ENCODE results near the gene MAPK8IP1. TPM values are rescaled to one million over a fixed set of nuclear protein-coding genes. Genes with fewer than 3 reads are reported as not detected.

MAPK8IP1 gene
- total RNA-seq, 1 experiment from 2014 or later = 0.35 TPM

DNA sequence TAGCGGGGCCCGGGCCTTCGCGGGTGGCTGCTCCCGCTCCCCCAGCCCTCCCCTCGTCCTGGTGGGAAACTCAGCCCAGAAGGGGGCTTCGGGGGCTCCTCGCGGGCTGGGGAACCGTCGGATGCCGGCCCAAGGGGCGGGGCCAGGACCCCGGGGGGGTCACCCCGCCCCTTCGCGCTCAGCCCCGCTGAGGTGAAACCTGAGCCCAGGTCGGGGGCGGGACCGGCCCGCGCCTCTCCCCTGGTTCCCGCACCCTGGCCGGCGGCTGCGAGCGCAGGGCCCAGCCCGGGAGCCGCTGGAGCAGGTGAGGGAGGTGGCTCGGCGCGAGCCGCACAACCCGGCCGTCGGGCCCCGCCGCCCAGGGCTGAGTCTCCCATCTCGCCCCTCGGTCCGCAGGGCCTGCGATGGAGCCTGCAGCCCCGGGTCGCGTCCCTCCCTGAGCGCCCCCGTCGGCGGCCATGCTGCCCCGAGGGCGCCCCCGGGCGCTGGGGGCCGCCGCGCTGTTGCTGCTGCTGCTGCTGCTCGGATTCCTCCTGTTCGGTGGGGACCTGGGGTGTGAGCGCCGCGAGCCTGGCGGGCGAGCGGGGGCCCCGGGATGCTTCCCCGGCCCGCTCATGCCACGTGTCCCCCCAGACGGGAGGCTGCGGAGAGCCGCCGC, 37.1 kb downstream of the MAPK8IP1 start, which contains the start of gene LARGE2:
TSS of gene LARGE2 (plus strand) at position 232 of the 658 bp plus-strand sequence. CDS start at position 459, 227 bp downstream.
- no peak for DNase-seq (ENCODE audit: extremely low read depth, low read depth)

DNA sequence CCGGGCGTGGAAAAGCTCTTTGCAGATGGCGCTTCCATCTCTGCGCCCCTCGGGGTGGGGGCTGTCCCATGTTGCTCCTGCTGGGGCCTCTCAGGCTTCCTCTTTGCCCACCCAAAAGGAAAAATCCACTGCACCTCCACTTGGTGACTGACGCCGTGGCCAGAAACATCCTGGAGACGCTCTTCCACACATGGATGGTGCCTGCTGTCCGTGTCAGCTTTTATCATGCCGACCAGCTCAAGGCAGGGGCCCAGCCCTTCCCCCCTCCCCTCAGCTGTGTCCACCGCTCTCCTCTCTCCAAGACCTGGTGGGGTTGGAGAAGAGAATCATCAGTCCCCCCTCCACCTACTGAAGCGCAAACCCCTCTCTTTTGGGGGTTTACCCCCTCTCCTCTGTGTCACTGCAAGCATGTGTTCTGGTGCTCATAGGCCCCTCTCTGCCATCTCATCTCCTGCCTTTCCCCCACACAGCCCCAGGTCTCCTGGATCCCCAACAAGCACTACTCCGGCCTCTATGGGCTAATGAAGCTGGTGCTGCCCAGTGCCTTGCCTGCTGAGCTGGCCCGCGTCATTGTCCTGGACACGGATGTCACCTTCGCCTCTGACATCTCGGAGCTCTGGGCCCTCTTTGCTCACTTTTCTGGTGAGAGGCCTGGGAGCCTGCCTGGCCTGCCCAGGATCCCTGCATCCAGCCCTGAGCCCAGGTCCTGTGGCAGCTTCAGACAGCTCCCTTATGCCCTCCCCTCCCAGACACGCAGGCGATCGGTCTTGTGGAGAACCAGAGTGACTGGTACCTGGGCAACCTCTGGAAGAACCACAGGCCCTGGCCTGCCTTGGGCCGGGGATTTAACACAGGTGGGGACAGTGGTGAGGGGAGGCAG, 38.8 kb downstream of the MAPK8IP1 start:
- no peak for DNase-seq (ENCODE audit: extremely low read depth, low read depth)

DNA sequence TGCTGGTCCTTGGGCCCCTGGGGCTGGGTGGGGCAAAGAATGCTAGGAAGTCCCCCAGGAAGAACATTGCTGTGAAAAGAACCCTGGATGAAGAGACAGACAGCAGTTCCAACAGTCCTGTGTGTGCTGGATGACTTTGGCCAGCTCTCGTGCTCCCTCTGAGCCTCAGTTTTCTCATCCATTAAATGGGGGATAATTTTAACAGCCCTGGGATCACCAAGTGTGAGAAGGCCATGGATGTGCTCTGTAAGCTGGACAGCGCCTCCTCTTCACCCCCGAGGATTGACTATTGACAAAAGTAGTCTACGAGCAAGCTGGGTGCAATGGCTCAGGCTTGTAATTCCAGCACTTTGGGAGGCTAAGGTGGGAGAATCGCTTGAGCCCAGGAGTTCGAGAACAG, 39.5 kb downstream of the MAPK8IP1 start:
- DNase-seq (ENCODE audit: extremely low read depth, low read depth) = no peak

DNA sequence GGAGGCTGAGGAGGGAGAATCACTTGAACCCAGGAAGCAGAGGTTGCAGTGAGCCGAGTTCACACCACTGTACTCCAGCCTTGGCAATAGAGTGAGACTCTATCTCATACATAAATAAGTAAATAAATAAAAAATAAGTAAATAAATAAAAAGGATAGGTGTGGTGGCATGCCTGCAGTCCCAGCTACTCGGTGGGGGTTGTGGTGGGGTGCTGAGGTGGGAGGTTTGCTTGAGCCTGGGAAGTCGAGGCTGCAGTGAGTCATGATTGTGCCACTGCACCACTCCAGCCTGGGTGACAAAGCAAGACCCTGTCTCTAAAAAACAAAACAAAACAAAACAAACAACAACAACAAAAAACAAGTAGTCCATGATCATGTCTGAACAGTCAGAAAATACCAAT, 40.1 kb downstream of the MAPK8IP1 start:
- no peak for DNase-seq (ENCODE audit: extremely low read depth, low read depth)

DNA sequence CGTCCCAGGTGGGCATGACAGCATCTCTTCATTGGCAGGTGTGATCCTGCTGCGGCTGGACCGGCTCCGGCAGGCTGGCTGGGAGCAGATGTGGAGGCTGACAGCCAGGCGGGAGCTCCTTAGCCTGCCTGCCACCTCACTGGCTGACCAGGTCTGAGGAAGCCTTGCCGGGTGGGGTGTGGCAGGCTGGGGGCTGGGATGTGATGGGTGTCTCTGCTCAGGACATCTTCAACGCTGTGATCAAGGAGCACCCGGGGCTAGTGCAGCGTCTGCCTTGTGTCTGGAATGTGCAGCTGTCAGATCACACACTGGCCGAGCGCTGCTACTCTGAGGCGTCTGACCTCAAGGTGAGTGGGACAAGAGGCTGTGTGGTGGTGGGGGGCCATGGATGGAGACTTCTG, 40.5 kb downstream of the MAPK8IP1 start:
- DNase-seq (ENCODE audit: extremely low read depth, low read depth) = no peak

DNA sequence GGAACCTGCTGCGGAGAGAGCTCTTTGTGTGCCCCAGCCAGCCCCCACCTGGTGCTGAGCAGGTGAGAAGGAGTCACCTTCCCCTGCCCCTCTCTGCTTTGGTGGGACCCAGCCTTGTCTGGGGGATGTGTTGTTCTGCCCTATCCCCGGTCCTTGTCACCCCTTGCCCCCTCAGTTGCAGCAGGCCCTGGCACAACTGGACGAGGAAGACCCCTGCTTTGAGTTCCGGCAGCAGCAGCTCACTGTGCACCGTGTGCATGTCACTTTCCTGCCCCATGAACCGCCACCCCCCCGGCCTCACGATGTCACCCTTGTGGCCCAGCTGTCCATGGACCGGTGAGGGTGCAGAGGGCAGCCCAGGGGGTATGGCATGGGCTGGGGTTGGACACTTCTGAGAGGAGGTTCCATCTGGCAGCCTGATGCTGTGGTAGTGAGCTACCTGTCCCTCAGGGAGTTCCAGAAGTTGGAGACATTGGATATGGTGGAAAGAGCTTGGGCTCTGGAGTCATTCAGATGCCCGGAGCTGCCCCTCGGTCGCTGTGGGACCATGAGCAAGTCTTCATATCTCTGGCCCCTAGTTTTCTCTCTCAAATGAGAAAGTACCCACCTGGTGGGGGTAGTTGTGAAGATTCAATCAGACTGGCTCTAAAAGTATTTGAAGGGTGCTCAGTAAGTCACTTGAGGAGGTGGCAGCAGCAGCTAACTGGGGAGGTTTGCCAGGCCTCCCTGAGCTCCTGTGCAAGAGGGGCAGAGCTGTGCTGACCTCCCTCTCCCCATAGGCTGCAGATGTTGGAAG, 41.3 kb downstream of the MAPK8IP1 start:
- no peak for DNase-seq (ENCODE audit: extremely low read depth, low read depth)

DNA sequence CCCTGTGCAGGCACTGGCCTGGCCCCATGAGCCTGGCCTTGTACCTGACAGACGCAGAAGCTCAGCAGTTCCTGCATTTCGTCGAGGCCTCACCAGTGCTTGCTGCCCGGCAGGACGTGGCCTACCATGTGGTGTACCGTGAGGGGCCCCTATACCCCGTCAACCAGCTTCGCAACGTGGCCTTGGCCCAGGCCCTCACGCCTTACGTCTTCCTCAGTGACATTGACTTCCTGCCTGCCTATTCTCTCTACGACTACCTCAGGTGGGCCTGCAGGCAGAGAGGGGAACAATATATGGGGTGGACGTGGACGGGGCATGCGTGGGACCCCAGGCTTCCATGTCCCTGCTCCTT, 41.9 kb downstream of the MAPK8IP1 start:
- no peak for DNase-seq (ENCODE audit: extremely low read depth, low read depth)

DNA sequence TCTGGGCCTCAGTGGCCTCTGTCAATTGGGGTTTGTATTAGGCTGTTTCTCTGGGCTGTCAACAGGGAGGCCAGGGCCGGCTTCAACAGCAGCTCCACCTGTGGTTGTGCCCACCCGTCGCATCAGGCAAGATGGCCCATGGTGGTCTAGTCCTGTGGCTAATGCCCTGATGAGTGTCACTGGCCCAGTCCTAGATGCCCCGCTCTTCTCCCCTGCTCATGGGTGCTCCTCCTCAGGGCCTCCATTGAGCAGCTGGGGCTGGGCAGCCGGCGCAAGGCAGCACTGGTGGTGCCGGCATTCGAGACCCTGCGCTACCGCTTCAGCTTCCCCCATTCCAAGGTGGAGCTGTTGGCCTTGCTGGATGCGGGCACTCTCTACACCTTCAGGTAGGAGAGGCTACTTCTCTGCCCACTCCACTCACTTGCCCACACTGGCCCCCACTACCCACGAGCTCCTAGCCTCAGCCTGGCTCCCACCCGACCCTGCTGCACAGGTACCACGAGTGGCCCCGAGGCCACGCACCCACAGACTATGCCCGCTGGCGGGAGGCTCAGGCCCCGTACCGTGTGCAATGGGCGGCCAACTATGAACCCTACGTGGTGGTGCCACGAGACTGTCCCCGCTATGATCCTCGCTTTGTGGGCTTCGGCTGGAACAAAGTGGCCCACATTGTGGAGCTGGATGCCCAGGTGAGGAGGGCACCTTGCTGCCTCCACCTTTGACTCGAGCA, 42.4 kb downstream of the MAPK8IP1 start:
- no peak for DNase-seq (ENCODE audit: extremely low read depth, low read depth)

DNA sequence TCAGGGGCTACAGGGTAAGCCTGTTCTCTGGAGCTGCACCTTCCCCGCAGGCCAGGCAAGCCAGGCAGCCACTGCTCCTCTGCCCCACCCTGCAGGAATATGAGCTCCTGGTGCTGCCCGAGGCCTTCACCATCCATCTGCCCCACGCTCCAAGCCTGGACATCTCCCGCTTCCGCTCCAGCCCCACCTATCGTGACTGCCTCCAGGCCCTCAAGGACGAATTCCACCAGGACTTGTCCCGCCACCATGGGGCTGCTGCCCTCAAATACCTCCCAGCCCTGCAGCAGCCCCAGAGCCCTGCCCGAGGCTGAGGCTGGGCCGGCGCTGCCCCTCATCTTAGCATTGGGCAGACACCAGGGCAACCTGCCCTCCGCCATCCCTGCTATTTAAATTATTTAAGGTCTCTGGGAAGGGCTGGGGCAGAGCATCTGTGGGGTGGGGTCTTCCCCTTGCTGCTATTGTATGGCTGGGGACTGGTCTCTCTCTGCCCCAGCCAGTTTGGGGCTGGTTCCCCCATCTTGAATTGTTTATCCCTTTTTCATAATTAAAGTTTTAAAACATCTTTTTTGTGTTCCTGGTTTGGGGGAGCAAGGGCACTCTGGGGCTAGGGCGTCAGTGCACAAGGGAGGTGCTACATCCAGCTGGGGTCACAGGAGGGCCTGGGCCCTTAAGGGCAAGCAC, 43.2 kb downstream of the MAPK8IP1 start:
- DNase-seq (ENCODE audit: extremely low read depth, low read depth) = no peak

DNA sequence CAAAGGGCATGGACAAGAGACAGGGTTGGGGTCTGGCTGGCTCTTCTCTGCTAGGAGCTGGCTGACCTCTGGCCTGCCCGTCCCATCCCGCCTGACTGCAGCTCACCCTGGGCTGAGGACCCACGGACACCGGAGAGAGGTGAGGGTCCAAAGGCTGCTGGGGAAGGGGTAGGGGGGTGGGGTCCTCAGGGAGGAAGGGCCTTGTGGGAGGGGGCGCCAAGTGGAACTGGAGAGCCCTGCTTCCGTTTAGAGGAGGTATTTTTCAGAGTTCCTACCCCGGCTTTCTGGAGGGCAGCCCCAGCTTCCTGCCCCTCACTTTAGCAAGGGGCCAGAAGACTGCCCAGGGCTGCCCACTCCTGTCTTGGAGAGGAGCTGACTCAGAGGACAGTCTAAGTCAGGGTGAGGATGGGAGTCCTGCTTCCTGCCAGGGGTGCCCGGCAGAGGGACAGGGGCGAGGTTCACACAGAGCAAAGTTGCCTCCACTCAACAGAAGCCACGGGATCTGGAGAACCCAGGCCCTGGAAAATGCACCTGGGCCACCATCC, 44.1 kb downstream of the MAPK8IP1 start:
- no peak for DNase-seq (ENCODE audit: extremely low read depth, low read depth)

DNA sequence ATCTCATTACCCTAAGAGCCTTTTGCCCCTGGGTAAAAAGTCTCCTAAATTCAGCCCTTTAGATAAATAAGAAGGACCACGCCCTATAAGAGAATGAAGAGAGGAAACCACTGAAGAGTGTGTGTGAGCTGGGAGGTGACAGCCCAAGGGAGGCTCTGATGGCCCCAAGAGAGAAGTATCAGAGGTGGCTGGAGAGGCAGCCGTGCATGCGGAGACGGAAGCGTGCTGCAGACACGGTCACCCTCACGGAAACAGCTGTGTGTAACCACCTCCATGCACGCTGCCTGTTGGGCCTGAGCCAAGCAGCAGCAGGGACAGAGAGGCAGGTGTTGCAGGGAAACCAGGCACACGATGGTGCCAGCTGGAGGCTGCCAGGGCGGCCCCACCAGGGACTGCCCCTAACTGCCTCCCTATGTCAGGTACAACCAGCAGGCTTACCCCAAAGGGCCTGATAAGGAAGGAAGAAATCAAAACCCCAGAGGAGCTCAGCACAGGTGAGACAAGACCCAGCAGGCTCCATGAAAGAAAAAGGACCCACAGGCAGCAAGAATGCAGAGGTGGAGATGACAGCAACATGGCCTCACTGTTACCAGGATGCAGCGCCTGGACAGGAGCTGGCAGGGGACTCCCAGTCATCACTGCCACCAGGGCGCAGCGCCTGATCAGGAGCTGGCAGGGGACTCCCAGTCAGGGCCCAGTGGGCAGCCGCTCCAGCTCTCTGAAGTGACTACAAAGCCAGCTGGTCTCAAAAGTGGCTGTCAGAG, 44.8 kb downstream of the MAPK8IP1 start:
- no peak for DNase-seq (ENCODE audit: extremely low read depth, low read depth)

DNA sequence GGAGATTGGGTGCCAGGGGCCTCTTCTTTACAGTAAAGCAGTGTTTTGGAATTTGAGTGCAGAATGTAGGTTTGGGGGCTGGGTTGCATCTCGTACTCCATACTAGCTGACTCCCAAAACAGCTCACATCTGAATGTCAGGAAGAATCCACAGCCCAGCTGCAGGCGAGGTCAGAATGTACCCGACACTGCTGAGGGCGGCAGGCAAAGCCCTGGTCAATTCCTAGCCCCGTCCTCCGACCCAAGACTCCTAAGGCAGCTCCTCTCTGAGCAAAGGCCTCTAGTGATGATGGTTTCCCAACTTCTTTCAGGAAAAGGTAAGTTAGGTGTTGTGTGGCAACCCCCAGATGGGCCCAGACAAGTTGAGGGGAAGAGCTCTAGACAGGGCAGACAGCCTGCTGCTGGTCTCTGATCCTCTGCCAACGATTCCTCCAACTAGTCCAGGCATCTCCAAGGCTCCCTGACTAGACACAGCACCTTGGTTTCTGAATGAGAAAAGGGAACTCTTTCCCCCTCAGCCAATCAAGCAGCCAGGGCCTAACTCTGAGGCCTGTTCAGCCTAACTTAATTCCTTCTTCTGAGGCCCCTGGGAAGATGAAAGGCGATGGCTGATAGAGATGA, 45.6 kb downstream of the MAPK8IP1 start:
- no peak for DNase-seq (ENCODE audit: extremely low read depth, low read depth)

DNA sequence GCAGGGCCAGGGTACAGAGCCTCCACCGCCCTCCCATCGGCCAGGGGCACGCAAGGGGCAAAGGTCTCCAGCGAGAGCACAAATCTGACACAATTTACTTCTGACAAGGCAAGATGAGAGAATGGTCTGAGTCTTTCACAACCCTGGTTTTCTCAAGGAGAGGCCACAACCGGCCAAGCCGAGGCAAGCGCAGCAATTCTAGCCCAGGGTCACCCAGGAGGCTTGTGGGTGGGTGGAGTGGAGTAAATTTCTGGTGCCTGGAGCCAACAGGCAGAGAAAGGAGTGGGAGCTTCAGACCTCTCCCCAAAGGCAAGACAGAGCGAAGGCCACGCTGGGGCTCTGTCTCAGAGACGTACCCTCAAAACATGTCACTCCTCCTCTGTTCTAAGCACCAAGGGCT, 46.3 kb downstream of the MAPK8IP1 start:
- DNase-seq (ENCODE audit: extremely low read depth, low read depth) = no peak

DNA sequence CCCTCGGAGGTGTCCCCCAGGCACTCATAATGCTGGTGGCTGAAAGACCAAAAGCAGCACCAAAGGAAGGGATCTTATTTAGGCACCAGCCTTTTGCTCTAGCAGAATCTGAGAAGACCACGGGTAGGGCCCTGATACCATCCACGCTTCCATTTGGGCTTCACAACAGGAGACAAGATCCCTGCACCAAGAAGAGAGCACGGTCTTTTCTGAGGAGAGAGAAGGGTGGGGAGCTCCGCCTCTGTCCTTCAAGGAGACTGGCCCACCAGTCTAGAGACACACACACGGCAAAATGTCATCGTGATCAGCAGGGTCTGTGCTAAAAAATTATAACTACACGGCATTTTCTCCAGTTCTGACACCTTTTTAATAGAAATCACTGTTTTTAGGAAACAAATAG, 46.8 kb downstream of the MAPK8IP1 start:
- DNase-seq (ENCODE audit: extremely low read depth, low read depth) = no peak

DNA sequence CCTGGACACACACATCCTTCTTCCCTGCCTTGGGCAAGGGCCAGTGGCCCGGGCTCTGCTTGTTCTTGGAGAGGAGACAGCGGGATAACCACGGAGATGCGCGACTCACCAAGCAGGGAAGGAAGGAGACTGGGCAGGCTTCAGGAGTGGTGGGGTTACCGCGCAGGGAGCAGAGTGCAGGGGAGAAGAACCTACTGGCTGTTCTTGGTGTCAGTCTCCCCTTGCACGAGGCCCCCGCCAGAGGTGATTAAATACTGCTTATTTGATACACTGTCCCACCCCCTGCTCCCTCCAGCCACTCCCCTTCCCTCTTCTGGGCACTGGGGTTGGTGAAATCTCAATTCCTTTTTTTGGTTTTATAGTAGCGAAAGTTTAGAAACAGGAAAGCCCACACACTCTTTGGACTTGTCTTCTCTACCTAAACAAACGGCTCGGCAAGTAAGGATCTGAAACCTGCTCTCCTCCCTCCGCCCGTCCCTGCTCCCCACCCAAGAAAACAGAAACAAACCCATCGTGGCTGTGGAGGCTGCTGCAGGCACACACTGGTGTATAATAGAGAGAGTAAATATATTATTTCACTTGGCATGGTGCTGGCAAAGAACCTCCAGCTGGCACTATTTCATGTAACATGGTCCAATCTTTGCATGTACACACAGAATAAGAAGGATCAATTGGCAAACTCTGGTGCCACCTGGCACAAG, 47.8 kb downstream of the MAPK8IP1 start:
- DNase-seq (ENCODE audit: extremely low read depth, low read depth) = no peak

DNA sequence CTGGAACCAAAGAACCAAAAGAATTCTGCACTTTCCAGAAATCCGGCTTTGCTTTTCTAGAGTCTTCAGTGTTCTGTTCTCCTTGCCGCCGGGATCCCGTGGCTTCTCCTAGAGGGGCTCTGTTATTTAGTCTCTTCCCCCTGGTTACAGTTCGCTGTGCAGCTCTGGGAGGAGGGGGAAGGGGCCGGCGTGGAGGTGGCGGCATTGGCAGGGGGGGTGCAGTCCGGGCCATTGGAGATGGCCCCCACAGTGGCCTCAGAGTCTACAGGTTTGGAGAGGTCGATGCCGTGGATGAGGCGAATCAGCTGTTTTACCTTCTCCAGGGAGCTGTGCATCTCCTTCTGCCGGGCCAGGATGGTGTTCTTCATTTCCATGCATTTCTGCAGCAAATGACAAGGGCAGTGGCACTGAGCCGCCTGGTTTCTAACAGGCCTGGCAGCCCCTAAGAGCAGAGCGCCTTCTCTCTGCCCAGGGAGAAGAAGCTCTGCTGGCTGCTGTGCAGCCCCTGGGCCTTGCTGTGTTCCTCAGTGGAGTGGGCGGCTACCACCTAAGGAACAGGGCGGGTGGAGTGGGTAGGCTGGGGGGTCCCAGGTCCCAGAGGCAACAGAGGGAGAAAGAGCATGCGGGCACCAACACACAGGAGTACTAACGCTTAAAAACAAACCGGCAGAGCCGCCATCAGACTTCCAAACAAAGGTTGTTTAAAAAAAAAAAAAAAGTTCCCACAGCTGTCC, 48.6 kb downstream of the MAPK8IP1 start:
- DNase-seq (ENCODE audit: extremely low read depth, low read depth) = no peak

DNA sequence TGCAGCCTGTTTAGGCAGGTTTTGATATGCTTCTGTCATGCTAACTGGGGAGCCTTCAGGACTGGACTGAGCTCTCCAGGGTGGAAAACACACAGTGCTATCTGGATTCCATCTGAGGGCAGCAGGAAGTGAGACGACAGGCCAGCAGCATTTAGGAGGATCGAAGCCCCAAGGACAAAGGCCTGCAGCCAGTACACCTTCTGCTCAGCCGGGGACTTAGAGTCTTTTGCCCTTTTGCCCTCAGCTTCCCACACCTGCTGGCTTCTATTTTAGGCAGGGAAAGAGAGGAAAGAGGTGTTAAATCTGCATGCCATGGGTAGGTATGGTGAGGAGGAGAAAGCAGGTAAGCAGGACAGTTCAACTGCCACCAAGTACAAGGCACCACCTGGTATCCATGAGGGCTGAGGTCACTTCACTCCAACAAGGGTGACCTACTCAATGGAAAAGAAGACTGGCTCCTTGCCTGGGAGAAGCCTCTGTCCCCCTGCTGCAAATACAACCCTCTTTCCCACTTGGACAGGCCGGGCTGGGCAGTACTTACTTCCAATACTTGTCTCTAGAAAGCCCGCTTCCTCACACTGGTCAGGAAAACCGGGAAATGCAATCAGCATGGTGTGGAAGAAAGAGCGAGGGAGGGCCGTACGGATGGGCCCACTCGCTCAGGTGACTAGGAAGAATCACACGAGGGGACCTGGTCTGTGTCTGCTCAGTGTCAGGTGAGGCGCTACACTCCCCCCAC, 49.3 kb downstream of the MAPK8IP1 start:
- no peak for DNase-seq (ENCODE audit: extremely low read depth, low read depth)
